ENCODE results near the gene INO80E. TPM values are rescaled to one million over a fixed set of nuclear protein-coding genes. Genes with fewer than 3 reads are reported as not detected.
A peak's percentile ranks its signal among the peaks of the same experiment; 100 is the strongest.

The INO80E gene
- total RNA-seq, 1 experiment from 2014 or later: 115 TPM

DNA sequence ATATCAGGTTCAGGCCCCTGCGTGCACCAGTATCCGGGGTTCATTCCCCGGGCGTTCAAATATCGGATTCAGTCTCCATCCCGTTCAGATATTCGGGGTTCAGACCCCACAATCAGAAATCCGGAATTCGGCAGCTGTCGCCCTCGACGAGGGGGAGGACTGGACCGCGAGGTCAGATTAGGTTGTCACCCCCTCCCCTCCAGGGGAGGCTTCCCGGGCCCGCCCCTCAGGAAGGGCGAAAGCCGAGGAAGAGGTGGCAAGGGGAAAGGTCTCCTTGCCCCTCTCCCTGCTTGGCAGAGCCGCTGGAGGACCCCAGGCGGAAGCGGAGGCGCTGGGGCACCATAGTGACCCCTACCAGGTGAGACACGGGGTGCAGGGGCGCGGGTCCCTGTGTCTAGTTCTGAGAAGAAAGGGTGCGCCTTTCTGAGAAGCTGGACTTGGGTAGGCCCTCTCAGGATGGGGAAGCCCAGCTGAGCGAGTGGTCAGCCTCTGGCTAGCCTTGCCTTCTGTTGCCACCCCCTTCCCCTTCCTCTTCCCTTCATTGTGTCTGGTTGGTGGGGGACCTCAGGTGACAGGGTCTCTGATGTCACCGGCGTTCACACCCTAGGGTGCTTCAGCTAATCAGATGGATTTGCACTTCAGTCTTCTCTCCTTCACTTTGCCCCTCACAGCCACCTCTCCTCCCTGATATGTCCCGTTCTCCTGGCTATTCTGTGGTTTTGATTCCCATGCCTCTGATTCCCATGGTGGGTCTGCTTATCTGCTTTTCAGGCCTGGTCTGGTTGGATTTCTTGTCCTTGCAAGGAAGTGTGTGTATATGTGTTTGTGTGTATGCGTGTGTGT lies 21.5 kb upstream of the INO80E start:
- peak overlapping the region; percentile 84 for H3K4me3 ChIP-seq (ENCODE audit: low read depth, low read length, poor library complexity, severe bottlenecking)
- peaks cover 16% of the 10 kb centered on the region for H3K4me1 ChIP-seq (ENCODE audit: insufficient read depth, low read length, poor library complexity, severe bottlenecking)
- H3K36me3 ChIP-seq (ENCODE audit: insufficient read depth, low read length, poor library complexity, severe bottlenecking): peaks cover 22% of the 10 kb centered on the region
- BruUV-seq (replicated peaks): no TSS peak
- peak overlapping the region; percentile 81 for H3K27ac ChIP-seq (ENCODE audit: low read depth, low read length, poor library complexity, severe bottlenecking)
- H3K9me3 ChIP-seq (ENCODE audit: low read depth, low read length, poor library complexity, severe bottlenecking): peaks cover 6% of the 10 kb centered on the region
- H3K27me3 ChIP-seq (replicated peaks; ENCODE audit: insufficient read depth, low read depth, low read length, poor library complexity): no peaks in the 10 kb centered on the region
- no peak for DNase-seq (ENCODE audit: low spot score)
- TF ChIP-seq EZH2 (IDR thresholded peaks at IDR 0.05; ENCODE audit: borderline replicate concordance, low read depth, low read length, poor library complexity, severe bottlenecking): no peak
- TF ChIP-seq, protein P1, sequence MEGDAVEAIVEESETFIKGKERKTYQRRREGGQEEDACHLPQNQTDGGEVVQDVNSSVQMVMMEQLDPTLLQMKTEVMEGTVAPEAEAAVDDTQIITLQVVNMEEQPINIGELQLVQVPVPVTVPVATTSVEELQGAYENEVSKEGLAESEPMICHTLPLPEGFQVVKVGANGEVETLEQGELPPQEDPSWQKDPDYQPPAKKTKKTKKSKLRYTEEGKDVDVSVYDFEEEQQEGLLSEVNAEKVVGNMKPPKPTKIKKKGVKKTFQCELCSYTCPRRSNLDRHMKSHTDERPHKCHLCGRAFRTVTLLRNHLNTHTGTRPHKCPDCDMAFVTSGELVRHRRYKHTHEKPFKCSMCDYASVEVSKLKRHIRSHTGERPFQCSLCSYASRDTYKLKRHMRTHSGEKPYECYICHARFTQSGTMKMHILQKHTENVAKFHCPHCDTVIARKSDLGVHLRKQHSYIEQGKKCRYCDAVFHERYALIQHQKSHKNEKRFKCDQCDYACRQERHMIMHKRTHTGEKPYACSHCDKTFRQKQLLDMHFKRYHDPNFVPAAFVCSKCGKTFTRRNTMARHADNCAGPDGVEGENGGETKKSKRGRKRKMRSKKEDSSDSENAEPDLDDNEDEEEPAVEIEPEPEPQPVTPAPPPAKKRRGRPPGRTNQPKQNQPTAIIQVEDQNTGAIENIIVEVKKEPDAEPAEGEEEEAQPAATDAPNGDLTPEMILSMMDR (conservative IDR thresholded peaks at IDR 0.05; ENCODE audit: low read depth, low read length): no peak
- POLR2A ChIA-PET (ENCODE audit: low non-redundant PET): no interaction called here
- CTCF ChIA-PET: interaction anchor here (0.6 kb wide), 1 partner anchor 185 kb away, joined by 3 read pairs; no protein-coding TSS in a partner anchor
- intact Hi-C loops (cut with micrococcal nuclease; ENCODE audit: unreplicated experiment): loop anchor here (5.0 kb wide), 1 partner anchor 47 kb away; the partner anchor contains the start of gene KCTD13

DNA sequence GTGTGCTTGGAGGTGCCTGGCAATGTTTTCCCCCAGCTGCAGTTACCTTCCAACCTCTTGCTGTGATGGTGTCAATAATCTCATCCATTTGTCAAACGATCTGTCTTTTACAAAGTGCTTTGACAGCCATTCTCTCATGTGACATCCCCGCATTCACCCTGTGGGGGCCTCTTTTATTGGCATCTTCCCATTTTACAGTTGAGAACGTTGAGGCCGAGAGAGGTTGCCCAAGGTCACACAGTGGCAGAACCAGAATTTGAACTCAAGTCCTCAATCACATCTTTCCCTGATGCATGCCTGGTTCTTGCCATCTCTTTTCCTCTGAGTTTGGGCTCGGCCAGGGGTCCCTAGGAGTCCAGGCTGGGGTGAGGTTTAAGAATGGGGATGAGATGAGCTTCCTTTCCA lies 20.9 kb upstream of the INO80E start:
- peak overlapping the region; percentile 44 for H3K27ac ChIP-seq (ENCODE audit: low read depth, low read length, poor library complexity, severe bottlenecking)
- intact Hi-C loops (cut with micrococcal nuclease; ENCODE audit: unreplicated experiment): no loop called here
- no TSS peak for BruUV-seq (replicated peaks)
- no peak for TF ChIP-seq EZH2 (IDR thresholded peaks at IDR 0.05; ENCODE audit: borderline replicate concordance, low read depth, low read length, poor library complexity, severe bottlenecking)
- TF ChIP-seq, protein P1 (conservative IDR thresholded peaks at IDR 0.05; ENCODE audit: low read depth, low read length): no peak
- ChIA-PET CTCF (interaction anchor here (0.6 kb wide), 1 partner anchor 185 kb away, joined by 3 read pairs; no protein-coding TSS in a partner anchor), POLR2A (ENCODE audit: low non-redundant PET) (no interaction called here)
- no peak for DNase-seq (ENCODE audit: low spot score)
- H3K9me3 ChIP-seq (ENCODE audit: low read depth, low read length, poor library complexity, severe bottlenecking): peaks cover 6% of the 10 kb centered on the region
- H3K4me1 ChIP-seq (ENCODE audit: insufficient read depth, low read length, poor library complexity, severe bottlenecking): peaks cover 16% of the 10 kb centered on the region
- no peaks in the 10 kb centered on the region for H3K27me3 ChIP-seq (replicated peaks; ENCODE audit: insufficient read depth, low read depth, low read length, poor library complexity)
- peaks cover 28% of the 10 kb centered on the region for H3K36me3 ChIP-seq (ENCODE audit: insufficient read depth, low read length, poor library complexity, severe bottlenecking)
- peak overlapping the region; percentile 84 for H3K4me3 ChIP-seq (ENCODE audit: low read depth, low read length, poor library complexity, severe bottlenecking)

DNA sequence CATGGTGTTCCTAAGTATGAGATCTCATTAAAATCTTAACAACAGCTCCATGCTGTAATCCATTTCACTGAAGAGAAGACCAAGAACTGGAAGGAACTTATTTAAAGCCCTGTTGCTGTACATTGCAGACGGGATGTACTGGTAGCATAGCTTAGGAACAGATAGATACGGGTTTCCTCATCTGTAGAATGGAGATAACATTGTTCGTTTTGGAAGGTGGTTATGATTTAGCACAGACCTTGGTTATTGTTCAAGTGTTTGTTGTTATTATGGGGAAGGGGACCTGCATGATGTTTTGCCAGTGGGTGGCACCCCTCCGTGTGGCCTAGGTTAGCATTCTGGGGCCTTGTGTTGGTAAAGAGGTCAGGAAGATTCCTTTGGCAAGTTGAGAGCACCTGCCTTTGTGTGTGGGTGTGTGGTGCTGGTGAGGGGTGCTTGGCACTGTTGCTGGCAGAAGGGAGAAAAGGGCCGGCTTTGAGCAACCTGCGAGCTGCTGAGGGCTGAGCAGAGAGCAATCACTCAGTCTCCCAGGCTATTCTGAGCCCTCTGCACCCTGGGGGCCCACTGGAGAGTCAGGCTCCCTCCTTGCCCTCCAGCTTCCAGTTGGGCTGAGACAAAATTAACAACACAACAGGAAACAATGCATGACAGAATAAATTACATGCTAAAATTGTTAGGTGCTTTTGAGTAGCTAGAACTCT lies 20.1 kb upstream of the INO80E start:
- no peak for DNase-seq (ENCODE audit: low spot score)
- ChIA-PET POLR2A (ENCODE audit: low non-redundant PET) (no interaction called here), CTCF (no interaction called here)
- no TSS peak for BruUV-seq (replicated peaks)
- peaks cover 6% of the 10 kb centered on the region for H3K9me3 ChIP-seq (ENCODE audit: low read depth, low read length, poor library complexity, severe bottlenecking)
- H3K27me3 ChIP-seq (replicated peaks; ENCODE audit: insufficient read depth, low read depth, low read length, poor library complexity): no peaks in the 10 kb centered on the region
- intact Hi-C loops (cut with micrococcal nuclease; ENCODE audit: unreplicated experiment): no loop called here
- no peak for TF ChIP-seq EZH2 (IDR thresholded peaks at IDR 0.05; ENCODE audit: borderline replicate concordance, low read depth, low read length, poor library complexity, severe bottlenecking)
- TF ChIP-seq, protein P1 (conservative IDR thresholded peaks at IDR 0.05; ENCODE audit: low read depth, low read length): no peak
- peaks cover 36% of the 10 kb centered on the region for H3K36me3 ChIP-seq (ENCODE audit: insufficient read depth, low read length, poor library complexity, severe bottlenecking)
- peaks cover 16% of the 10 kb centered on the region for H3K4me1 ChIP-seq (ENCODE audit: insufficient read depth, low read length, poor library complexity, severe bottlenecking)
- peak overlapping the region; percentile 84 for H3K4me3 ChIP-seq (ENCODE audit: low read depth, low read length, poor library complexity, severe bottlenecking)
- peak overlapping the region; percentile 44 for H3K27ac ChIP-seq (ENCODE audit: low read depth, low read length, poor library complexity, severe bottlenecking)
